Neural crest cell (in vitro differentiated cells): Measurements from ENCODE around the gene MRFAP1. TPM values are rescaled to one million over a fixed set of nuclear protein-coding genes. Genes with fewer than 3 reads are reported as not detected.
A peak's percentile ranks its signal among the peaks of the same experiment; 100 is the strongest.

Experiments used
- DNase-seq: peaks from one replicate; pipeline ENCODE4 v3.0.0; 2021; ENCODE audit warnings: low read depth, mixed read lengths, low spot score
- H3K27ac Mint-ChIP-seq: one replicate; pipeline ENCODE4 v1.8.0; 2021; ENCODE audit warnings: mild to moderate bottlenecking, mixed read lengths; ENCODE audit not compliant: unreplicated experiment
- H3K27me3 Mint-ChIP-seq: 2 replicates; pipeline ENCODE4 v1.8.0; 2021; ENCODE audit warnings: low read depth, mild to moderate bottlenecking, mixed read lengths
- H3K36me3 Mint-ChIP-seq: 2 replicates; pipeline ENCODE4 v1.8.0; 2021; ENCODE audit warnings: low read depth, mild to moderate bottlenecking, mixed read lengths
- H3K4me1 Mint-ChIP-seq: 2 replicates; pipeline ENCODE4 v1.8.0; 2021; ENCODE audit warnings: mixed read lengths
- H3K4me3 Mint-ChIP-seq: one replicate; pipeline ENCODE4 v1.8.0; 2021; ENCODE audit warnings: mild to moderate bottlenecking, mixed read lengths
- H3K9me3 Mint-ChIP-seq: 2 replicates; pipeline ENCODE4 v1.8.0; 2021; ENCODE audit warnings: mixed read lengths
- CTCF ChIP-seq: fragments of 200-600 bp; sonication (generic); conservative IDR thresholded peaks from 2 replicates; pipeline ENCODE4 v1.5.0; 2021; ENCODE audit warnings: antibody characterized with exemption, mild to moderate bottlenecking
- total RNA-seq: library from RNA; stranded (reverse); gene quantifications from 2 replicates; pipeline ENCODE4 v1.2.1, GENCODE V29; 2021

The MRFAP1 gene
- total RNA-seq, 1 donor from 2014 or later, result 317 TPM

DNA sequence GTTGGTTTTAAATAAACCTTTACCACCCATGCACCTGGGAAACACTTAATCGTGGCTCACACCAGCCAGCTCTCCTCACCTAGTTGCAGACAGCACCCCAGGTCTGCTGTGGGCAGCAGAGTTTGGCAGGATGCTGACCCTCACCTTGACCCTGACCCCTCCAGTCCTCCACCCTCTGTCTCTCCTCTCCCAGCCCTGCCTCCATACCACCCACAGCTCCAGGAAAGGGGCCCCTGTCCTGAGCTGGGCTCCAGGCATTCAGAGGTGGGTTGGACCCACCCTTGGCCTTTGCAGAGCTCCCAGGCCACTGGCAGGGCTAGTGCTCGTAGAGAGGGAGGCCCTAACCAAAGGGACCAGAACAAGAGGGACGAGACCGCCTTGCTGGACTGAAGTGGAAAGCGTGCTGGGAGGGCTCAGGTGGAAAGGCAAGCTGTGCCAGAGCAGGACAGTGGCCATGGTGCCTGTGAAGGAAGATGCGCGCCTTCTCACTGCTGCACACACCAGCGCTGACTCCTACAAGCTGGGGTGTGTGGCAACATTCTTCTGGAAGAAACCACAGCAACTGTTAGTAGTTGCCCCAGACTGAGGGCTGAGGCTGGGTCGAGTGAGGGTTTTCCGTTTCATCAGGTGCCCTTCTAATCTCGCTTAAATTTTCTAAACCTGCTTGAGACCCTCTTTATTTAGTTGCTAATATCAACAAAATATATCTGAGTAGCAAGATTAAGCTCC, 42.5 kb downstream of the MRFAP1 start:
- Mint-ChIP-seq H3K4me3 (no peak overlapping the region), H3K9me3 (no peaks in the 10 kb centered on the region), H3K36me3 (peaks cover 11% of the 10 kb centered on the region), H3K4me1 (no peaks in the 10 kb centered on the region), H3K27ac (no peak overlapping the region), H3K27me3 (no peaks in the 10 kb centered on the region)
- DNase-seq, result no peak
- no peak for TF ChIP-seq CTCF

GRCh38 chr4:6684656-6685055, 44.2 kb downstream of the MRFAP1 start:
- Mint-ChIP-seq H3K4me3 (no peak overlapping the region), H3K36me3 (peaks cover 5% of the 10 kb centered on the region), H3K9me3 (no peaks in the 10 kb centered on the region), H3K27me3 (no peaks in the 10 kb centered on the region), H3K27ac (no peak overlapping the region), H3K4me1 (peaks cover 15% of the 10 kb centered on the region)
- DNase-seq, result no peak
- no peak for TF ChIP-seq CTCF

GRCh38 chr4:6686104-6686787, 45.8 kb downstream of the MRFAP1 start:
- Mint-ChIP-seq H3K4me3 (no peak overlapping the region), H3K27ac (no peak overlapping the region), H3K36me3 (no peaks in the 10 kb centered on the region), H3K9me3 (no peaks in the 10 kb centered on the region), H3K4me1 (peaks cover 19% of the 10 kb centered on the region), H3K27me3 (no peaks in the 10 kb centered on the region)
- no peak for DNase-seq
- TF ChIP-seq CTCF, result no peak

DNA sequence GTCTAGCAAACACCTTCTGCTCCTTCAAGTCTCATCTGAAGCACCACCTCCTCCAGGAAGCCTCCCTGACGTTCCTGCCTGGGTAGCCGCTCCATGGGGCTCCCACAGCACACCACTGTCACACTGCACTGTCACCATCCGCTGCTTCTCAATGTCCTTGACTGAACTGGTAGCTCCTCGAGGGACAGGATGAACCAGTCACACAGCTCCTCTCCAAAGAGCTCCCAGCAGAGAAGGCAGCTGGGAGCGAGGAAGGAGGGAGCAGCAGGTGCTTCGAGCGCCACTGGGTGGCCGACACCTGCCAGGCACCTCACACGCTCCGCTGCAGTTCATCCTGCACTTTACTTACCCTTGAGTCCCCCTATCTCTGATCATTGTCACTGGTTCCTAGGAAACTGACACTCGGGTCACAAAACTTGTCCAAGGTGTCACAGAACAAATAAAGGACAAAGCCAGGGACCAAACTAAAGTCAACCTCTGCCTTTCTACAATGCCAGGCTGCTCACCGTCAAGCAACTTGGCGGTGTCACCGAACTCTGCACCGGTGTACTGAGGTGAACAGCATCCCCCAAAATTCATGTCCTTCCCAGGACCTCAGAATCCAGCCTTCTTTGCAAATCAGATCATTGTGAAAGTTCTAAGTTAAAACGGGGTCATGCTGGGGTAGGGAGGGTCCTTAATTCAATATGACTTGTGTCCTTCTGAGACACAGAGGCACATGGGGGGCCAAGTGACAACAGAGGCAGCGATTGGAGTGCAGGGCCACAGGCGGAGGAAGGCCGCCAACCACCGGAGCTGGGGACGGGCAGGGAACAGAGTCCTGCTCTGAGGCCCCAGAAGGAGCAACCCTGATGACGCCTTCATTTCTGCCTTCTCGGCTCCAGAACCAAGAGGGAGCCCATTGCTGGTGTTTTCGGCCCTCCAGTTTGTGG, 47.7 kb downstream of the MRFAP1 start:
- Mint-ChIP-seq H3K27ac (peak overlapping the region; percentile 91), H3K36me3 (no peaks in the 10 kb centered on the region), H3K4me3 (no peak overlapping the region), H3K9me3 (no peaks in the 10 kb centered on the region), H3K4me1 (peaks cover 25% of the 10 kb centered on the region), H3K27me3 (no peaks in the 10 kb centered on the region)
- TF ChIP-seq CTCF, result no peak
- no peak for DNase-seq

DNA sequence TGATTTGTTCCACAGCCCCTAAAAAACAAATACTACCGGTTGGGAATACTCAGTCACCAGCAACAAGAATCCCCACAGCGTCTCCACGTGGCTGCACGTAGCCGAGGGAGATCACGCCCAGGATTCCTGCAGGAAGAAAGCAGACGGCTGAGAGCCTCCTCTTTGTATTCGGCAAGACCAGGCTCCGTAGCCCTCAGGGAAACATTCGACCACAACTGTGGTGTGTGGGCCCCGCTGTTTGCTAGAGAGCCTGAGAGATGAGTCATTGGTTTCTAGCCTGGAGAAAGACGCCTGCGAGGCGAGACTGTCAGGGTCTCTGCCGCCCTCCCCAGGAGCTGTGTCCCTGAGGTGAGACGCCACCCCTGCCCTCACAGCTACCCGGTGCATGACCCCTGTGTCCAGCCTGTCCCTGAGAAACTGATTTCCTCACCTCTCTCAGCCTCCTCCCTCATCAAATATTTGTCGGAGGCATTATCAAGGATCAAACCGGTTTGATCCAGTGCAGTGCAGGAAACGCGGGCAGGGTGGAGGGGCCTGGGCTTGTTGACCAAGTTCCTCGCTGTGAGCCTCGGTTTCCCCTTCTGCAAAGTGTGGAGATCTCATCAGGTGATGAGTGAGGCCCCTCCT, 48.5 kb downstream of the MRFAP1 start:
- DNase-seq, result peak; percentile 39
- H3K27ac Mint-ChIP-seq, result peak overlapping the region; percentile 91
- H3K4me3 Mint-ChIP-seq, result peak overlapping the region; percentile 42
- H3K36me3 Mint-ChIP-seq, result no peaks in the 10 kb centered on the region
- no peaks in the 10 kb centered on the region for H3K9me3 Mint-ChIP-seq
- peaks cover 27% of the 10 kb centered on the region for H3K4me1 Mint-ChIP-seq
- TF ChIP-seq CTCF, result no peak
- H3K27me3 Mint-ChIP-seq, result no peaks in the 10 kb centered on the region
